GM18508 (cell line): ENCODE results near the gene SMIM28.

Experiments used
- ATAC-seq: cut with Tn5 transposase; IDR thresholded peaks from one replicate; pipeline ENCODE4 v1.9.1; 2021; ENCODE audit warnings: moderate number of reproducible peaks; ENCODE audit not compliant: insufficient read depth, unreplicated experiment

The SMIM28 gene

GRCh38 chr6:138372711-138373463 is 4.8 kb upstream of the SMIM28 start:
- no peak for ATAC-seq

- no peak for ATAC-seq
Observed at GRCh38 chr6:138374230-138374629, 3.5 kb upstream of the SMIM28 start.

DNA sequence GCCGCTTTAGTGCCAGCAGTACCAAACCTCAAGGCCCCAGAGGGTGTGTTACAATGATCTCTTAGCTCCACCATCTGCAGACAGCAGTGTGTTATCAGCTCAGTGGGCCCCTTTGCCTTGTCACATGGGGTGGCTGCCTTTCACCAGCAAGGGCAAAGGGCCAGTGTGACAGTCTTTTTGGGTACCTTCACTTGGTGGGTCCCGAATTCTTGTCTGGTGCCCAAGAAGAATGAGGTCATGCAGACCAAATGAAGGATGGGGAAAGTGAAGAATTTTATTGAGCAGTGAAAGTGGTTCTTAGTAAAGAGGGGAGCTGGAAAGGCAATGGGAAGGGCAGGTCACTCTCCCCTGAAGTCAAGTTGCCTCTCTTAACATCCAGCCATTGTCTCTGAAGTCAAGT is 2.9 kb upstream of the SMIM28 start:
- ATAC-seq = no peak

DNA sequence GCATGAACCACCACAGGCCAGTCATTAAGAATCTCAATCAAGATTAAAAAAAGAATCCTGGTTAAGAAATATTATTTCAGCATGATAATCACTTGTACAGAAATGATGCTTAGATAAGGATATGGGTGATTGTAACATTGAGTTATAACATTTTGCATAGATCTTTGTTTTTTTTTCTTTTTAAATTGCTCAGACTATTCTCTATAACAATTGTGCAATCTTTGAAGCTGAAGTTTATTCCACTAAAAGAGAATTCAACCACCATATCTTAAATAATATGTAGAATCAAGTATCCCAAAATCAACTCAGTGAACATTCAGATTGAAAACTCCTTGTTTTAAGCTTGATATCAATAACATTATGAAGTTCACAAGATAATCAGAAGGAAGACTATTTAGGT is 663 bp upstream of the SMIM28 start:
- no peak for ATAC-seq

- no peak for ATAC-seq
Observed at GRCh38 chr6:138378463-138378862, 758 bp downstream of the SMIM28 start.

GRCh38 chr6:138382498-138383265 is 5.0 kb downstream of the SMIM28 start:
- no peak for ATAC-seq

DNA sequence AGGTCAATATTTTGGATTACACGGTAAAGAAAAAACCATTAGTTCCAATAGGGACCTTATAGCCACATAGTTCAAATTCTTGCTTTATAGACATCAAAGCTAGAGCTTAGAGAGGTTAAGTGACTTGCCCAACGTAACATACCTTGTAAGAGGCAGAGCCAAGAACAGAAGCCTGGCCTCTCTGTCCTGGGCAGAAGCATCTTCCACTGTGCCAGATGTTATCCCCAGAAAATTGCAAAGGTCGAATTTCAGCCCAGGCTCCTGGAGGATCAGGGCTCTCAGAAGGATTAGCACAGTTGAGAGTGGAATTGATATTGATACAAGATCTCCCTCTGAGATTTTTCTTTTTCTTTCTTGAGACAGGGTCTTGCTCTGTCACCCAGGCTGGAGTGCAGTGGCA is 6.1 kb downstream of the SMIM28 start:
- no peak for ATAC-seq

DNA sequence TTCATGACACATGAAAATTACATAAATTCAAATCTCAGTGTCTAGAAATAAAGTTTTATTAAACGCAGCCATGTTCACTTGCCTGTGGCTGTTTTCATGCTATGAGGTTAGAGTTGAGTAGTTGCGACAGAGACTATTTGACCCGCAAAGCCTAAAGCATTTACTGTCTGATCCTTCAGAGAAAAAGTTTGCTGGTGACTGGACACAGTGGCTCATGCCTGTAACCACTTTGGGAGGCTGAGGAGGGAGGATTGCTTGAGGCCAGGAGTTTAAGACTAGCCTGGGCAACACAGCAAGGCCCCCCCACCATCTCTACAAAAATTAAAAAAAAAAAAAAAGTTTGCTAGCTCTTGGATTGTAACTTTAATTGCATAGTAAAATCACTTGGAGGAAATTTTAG is 9.2 kb downstream of the SMIM28 start:
- no peak for ATAC-seq

- no peak for ATAC-seq
Observed at GRCh38 chr6:138387577-138388368, 10.1 kb downstream of the SMIM28 start.

GRCh38 chr6:138389551-138389950 is 11.8 kb downstream of the SMIM28 start:
- ATAC-seq = no peak

DNA sequence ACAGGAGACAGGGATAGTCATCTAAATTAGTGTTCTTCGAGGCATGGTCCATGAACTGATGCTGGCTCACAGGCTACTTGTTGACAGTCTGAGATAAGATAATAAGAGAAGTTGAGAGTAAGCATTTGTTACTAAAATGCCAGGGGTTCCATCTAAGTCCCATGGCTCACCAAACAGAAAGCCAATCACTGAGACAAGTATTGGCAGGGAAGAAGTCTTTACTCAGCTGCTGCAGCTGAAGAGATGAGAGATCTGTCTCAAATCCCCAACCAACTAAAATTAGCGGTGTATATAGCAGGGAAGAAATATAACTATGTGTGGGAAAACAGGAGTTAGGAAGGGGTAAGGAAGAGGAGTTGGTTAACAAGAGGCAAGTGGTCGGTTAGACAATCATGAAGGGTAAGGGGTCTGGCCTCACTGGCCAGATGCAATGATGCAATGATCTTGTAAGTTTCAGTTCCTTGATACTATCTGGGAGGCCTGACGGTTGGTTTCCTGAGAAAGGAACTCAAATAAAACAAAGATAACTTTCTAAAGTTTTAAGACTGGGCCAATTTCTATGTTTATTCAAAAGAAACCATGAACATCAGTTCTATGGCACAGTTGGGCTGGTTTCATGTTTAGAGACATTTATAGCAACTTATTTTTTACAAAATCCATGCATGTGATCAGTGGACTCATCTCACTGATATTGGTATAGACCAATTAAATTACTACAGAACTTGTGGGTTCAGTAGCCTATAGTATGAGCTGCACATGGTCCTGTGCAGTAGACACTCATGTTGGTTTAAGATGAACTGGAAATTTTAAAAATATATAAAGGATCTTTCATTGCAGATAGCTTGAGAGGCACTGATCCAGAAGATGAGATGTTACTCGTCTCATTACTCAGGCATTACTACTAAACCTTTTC is 16.4 kb downstream of the SMIM28 start:
- ATAC-seq = no peak

DNA sequence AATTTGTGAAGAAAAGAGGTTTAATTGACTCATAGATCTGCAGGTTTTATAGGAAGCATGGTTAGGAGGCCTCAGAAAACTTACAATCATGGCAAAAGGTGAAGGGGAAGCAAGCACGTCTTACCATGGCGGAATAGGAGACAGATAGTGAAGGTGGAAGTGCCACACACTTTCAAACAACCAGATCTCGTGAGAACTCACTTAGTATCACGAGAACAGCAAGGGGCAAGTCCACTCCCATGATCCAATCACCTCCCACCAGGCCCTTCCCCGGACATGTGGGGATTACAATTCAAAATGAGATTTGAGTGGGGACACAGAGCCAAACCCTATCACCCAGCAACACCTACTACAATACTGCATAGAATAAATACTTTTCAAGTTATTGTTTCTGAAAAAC is 19.0 kb downstream of the SMIM28 start:
- no peak for ATAC-seq

DNA sequence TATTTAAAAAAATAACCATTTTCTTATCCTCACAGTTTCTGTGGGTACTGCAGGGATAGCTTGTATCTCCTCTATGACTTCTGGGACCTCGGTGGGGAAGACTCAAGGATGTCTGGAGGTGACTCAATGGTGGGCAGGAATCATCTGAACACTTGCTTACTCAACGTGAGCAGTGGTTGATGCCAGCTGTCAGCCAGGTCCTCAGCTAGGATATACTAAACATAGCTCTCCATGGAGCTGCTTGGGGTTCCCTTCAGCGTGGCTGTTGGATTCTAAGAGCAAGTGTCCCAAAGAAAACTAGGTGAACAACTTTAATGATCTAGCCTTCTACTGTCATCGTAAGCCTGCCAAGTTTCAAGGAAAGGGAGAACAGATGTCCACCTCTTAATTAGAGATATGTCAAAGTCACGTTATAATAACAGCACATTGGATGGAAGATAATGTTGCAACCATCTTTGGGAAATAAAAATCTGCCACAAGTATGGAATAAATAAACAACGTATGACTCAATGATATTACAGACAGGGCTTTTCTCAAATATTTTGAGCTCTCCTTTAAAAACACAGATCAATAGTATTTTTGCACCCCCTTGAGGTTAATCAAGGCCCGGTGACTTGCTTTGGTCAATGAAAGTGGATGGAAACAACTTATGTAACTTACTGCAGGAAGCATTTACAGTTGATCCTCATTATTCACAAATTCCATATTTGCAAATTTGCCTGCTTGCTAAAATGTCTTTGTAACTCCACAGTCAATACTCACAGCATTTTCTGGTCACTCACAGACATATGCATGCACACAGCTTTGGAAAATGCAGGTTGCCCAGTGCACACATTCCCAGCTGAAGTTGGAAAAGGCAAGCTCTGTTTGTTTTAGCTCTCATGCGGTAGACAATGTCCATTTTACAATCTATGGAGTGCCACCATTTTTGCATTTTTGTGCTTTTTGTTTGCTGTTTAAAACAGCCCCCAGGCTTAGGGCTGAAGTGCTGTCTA is 19.7 kb downstream of the SMIM28 start:
- no peak for ATAC-seq

- no peak for ATAC-seq
Observed at GRCh38 chr6:138400326-138400725, 22.6 kb downstream of the SMIM28 start.

- ATAC-seq = no peak
Observed at GRCh38 chr6:138401960-138402837, 24.5 kb downstream of the SMIM28 start.

DNA sequence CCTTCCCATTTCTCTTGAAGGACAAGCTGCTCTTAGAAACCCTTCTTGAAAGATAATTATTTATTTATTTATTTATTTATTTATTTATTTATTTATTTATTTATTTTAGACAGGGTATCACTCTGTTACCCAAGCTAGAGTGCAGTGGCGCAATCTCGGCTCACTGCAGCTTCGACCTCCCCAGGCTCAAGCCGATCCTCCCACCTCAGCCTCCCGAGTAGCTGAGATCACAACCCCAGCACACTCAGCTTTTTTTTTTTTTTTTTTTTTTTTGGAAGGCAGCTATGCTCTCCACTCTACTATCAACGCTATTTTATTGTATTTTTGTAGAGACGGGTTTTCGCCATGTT is 25.1 kb downstream of the SMIM28 start:
- ATAC-seq = no peak

GRCh38 chr6:138403324-138403800 is 25.7 kb downstream of the SMIM28 start:
- no peak for ATAC-seq
